Fibroblast of skin of right quadriceps (primary cell): ENCODE results near the gene KCTD15.

Experiments
- DNase-seq: peaks from one replicate; pipeline ENCODE4 v3.0.0-alpha.2; 2013

The KCTD15 gene

DNA sequence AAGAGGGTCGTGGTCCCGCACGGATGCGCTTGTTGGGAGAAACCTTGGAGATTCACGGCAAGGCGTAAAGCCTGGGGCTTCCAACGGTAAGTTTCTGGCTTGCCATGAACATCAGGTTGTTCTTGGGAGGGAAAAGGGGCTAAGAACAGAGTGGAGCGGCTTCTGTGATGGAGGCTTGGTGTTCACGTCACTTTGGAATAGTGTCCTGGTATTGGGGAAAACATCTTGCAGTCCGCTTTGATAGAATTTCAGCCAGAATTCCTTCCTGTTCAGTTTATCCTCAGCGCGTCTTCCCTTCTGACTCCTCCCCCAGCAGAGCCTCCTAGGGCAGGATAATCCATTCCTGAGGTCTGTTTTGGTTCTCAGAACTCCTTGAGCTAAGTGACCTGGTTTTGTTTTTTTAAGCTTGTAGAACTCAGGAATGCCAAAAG lies 2.0 kb downstream of the KCTD15 start:
- DNase-seq, result peak; percentile 62

DNA sequence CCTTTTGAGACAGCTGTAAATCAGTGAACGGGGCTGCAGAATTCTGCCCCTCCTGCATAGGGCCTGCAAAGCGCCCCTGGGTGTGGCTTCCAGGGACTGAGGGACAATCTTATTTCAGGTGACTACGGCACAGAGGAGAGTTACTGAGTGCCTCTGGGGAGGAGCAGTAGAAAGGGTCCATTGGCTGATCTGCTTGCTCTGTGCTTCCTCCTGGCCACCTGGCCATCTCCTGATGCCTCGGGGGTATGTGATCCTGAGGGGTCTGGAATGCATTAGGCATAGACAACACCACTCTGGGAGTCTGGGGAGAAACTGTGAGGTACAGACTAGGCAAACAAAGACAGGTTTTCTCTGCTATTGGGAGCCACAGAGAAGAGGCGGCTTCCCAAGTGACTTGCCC lies 2.8 kb downstream of the KCTD15 start:
- DNase-seq, result no peak

- no peak for DNase-seq
These were observed 3.5 kb downstream of the KCTD15 start for GRCh38 chr19:33800012-33800680.

DNA sequence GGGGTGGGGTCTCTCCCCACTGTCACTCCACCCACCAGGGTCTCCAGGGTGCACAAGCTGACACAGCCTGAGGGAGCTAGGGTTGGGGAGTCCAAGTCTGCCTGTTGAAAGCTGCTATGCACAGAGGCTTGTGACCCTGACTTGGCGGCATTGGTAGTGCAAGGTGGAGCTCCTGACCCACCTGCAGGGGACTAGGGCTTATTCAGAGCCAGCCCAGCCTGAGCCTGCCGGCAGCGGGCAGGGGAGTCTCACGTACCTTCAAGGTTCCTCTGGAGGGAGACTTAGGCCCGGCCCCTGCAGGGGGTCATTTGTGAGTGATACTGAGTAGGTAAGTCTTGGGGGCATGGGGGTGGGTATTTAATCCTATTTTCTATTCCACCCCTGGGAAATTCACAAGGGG lies 4.7 kb downstream of the KCTD15 start:
- no peak for DNase-seq

DNA sequence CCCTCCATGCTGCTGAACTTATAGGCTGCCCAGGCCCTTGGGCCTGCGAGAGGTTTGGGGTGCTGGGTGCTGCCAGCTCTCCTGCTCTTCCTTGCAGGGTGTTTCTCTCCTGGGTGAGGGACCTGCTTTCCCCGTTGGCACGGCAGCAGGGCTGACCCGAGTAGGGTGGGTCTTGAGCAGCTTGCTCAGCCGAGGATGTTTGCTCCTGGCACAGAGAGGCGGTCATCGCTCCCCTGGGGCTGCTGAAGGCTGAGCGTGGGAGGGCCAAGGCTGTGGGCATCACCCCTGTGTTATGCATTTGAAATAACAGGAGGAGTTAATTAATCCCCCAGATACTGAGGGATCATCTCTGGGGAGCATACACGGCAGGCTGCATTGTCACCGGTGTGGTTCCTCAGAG lies 5.3 kb downstream of the KCTD15 start:
- DNase-seq, result no peak

GRCh38 chr19:33802801-33803200 lies 6.1 kb downstream of the KCTD15 start:
- no peak for DNase-seq

DNA sequence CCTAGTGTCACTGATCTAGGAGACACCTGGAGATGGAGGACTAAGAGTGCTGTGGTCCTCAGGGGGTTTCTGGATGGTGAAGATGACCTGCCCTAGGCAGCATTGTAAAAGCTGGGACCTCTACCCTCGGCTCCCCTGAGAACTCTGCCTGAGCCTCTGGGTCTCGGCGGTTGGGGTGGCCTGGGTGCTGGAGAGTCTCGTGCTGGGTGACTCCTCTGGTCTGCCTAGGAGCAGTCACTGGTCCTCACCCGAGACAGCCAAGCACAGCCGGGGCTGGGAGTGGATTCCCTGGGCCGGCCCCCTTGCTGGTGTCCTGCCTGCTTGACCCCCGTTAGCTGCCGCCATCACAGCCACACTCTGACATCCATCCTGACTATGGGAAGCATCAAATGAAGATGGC lies 6.7 kb downstream of the KCTD15 start:
- DNase-seq, result no peak

- DNase-seq, result peak; percentile 70
These were observed 7.5 kb downstream of the KCTD15 start for GRCh38 chr19:33804021-33804799.

- DNase-seq, result no peak
These were observed 8.6 kb downstream of the KCTD15 start for GRCh38 chr19:33805313-33805712.

GRCh38 chr19:33805840-33806433 lies 9.3 kb downstream of the KCTD15 start:
- no peak for DNase-seq

GRCh38 chr19:33806434-33806881 lies 9.8 kb downstream of the KCTD15 start:
- no peak for DNase-seq

DNA sequence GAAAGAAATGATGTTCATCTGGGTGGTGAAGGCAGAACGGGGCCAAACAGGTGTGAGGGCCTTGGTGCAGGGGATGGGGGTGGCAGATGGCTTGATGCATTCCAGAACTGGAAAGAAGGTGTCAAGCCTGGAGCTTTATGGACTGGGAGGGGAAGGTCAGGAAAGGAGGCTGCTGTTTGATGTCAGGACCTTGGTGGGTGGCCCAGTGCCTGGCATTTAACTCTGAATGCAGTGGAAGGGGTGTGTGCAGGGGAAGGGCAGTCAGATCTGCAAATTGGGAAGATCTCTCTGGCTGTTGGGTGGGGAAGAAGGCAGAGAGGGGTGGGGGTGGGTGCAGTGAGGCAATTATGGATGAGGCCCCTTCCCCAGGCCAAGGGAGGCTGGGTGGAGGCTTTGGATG lies 11.7 kb downstream of the KCTD15 start:
- no peak for DNase-seq

GRCh38 chr19:33809960-33810359 lies 13.3 kb downstream of the KCTD15 start:
- no peak for DNase-seq

- DNase-seq, result no peak
These were observed 14.2 kb downstream of the KCTD15 start for GRCh38 chr19:33810821-33811220.

- no peak for DNase-seq
These were observed 14.6 kb downstream of the KCTD15 start for GRCh38 chr19:33811246-33811645.

DNA sequence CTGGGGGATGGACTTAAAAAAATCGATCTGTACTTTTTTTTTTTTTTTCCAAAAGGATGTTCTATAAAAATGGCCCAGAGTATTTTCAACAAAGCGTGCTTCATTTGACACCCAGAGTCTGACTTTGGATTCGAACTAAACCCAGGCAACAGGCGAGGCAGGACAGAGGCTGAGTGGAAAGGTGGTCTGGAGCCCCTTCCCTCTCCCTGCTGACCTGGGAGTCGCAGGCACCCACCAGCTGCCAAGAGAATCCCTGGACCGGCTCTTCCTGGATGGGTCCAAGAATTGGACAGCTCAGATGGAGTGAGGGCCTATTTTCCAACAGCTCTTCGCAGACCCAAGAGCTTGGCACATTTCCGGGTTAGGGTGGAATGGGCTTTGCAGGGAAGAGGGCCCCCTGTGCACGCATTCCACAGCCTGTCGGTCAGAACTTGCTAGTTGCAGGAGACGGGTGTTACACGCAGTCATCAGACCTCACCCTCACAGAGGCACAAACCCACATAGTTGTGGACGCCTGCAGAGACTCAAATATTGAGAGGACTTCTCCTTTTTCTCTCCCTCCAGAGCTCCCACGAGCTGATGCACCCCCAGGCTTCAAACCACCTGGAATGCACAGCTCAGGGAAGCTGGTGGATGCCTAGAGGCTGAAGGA lies 15.2 kb downstream of the KCTD15 start:
- DNase-seq, result peak; percentile 35

DNA sequence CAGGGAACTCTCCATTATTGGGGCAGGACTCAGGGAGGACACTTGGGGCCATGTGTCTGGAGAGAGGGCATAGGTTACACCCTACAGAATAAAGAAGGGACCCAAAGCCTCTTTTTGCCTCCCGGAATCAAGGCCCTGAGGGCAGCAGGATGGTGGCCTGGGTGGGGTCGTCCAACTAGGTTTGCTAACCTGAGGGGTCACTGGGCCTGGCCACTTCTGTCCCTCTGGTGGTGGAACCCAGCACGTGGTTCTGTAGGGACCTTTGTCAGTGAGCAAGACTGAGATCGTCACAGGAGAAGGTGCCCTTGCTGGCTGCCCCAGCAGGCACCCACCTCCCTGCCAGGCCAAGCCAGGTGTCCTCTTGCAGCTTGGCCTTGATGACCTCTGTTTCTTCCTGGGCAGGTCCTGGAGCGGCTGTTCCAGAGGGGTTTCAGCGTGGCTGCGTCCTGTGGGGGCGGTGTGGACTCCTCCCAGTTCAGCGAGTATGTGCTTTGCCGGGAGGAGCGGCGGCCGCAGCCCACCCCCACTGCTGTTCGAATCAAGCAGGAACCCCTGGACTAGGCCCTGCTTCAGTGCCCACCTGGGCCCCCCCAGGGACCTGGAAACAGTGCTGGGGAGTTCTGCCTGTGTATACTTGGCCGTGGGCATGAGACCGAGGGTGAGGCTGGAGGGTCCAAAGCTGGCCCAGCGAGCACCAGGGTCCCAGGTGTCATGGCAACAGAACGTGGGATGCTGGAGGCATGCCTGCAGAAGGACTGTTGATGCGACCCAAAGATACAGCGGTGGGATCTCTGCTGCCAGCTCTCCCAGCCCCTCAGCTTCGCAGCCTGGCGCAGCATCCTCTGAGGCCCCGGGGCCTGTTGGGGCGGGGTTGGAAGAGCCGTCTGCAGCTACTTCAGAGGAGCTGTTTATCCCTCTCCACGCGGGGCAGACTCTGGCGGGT lies 16.0 kb downstream of the KCTD15 start:
- no peak for DNase-seq

DNA sequence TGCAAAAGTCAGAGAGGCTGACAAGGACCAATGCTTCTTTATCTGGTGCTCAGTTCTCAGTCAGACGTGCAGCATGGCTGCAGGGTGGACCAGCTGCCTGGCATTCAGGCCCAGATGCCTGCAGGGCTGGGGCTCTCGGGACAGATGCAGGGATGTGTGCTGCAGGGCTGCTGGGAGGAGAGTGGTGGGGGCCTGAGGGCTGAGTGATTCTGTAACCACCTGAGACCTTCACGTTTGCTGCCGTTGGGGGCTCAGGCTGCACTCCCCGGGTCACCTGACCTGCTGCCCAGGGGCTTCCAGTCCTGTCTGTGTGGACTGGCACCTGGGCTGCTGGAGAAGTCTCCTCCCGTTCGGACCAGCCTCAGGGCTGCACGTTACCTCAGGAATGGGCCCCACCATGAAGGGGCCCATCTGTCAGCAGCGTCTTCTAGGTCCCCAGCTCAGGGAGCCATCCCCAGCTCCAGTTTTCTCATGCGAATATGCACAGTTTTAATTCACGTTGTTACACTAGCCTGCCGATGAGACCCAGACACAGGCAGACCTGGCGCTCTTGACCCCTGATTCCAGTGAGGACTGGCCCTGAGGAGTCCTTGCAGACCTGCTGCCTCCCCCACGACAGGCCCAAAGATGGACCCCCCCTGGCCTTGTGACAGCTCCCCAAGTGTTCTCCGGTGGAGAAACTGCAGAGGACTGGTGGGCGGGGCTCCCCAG lies 16.9 kb downstream of the KCTD15 start:
- no peak for DNase-seq

GRCh38 chr19:33814181-33815165 lies 17.8 kb downstream of the KCTD15 start:
- no peak for DNase-seq
